Pancreas (tissue), 10 donors: ENCODE data around the gene KIAA1671. TPM values are rescaled to one million over a fixed set of nuclear protein-coding genes. Genes with fewer than 3 reads are reported as not detected.

Experiments used
- ATAC-seq, 4 donors: fragments of 200-7000 bp; cut with Tn5 transposase; one replicate each; pipeline versions ENCODE4 v1.8.0 to v1.9.1; 2020; ENCODE audit warnings: mild to moderate bottlenecking in 4 of 4, moderate library complexity in 4 of 4
- DNase-seq, 6 donors: peaks; one replicate each; pipeline ENCODE4 v3.0.0-alpha.2; 2020
- FAIRE-seq: peaks from 2 replicates; lab custom pipeline; 2012; peaks lifted over from hg19 to GRCh38; lab: Jason Lieb, UNC
- H3K27ac ChIP-seq, 4 donors: fragments of 200-600 bp; sonication (generic); 1 replicate in 3 of 4; 2 replicates in 1 of 4; pipeline versions ENCODE4 v1.5.0 to v1.8.0; 2020
- H3K27me3 ChIP-seq, 4 donors: fragments of 200-600 bp; one replicate each; pipeline ENCODE4 v1.8.0; 2021
- H3K36me3 ChIP-seq, 3 donors: fragments of 200-600 bp; sonication (generic) in 1 of 3; one replicate each; pipeline versions ENCODE4 v1.5.0 to v1.8.0; 2020 to 2021
- H3K4me1 ChIP-seq, 3 donors: fragments of 200-600 bp; one replicate each; pipeline ENCODE4 v1.8.0; 2021
- H3K4me3 ChIP-seq, 4 donors: fragments of 200-600 bp; sonication (generic) in 2 of 4; one replicate each; pipeline versions ENCODE4 v1.5.0 to v1.8.0; 2020 to 2021
- H3K9me3 ChIP-seq, 4 donors: fragments of 200-600 bp; one replicate each; pipeline ENCODE4 v1.8.0; 2021
- CTCF ChIP-seq, 4 donors: fragments of 200-600 bp; sonication (generic) in 3 of 4; IDR thresholded peaks; one replicate each; pipeline versions ENCODE4 v1.5.0 to v1.8.0; 2021; ENCODE audit warnings: antibody characterized with exemption in 4 of 4
- WGBS, 2 donors: extraction: QIAGEN DNeasy Blood & Tissue Kit; methylation state at CpG; one replicate each; pipeline ENCODE4 v1.1.7; 2013; 5-methylcytosine and 5-hydroxymethylcytosine counted together
- intact Hi-C, 3 donors: fragments of 100-400 bp; cut with DNase I; formaldehyde crosslinking; loops; one replicate each; pipeline versions ENCODE4 v1.11.1 to v1.14.2; 2022
- polyA plus RNA-seq, 2 donors: library from polyadenylated mRNA; stranded (reverse); fragments of 200-250 nt; gene quantifications; one replicate each; pipeline ENCODE4 v1.2.3, GENCODE V29; 2013
- total RNA-seq, 6 donors: library from RNA; stranded (reverse); fragmentation: NEBNext Ultra II Directional in 4 of 6; extraction: Animal tissue kit (Norgen Biotek cat#: 25700) in 4 of 6; gene quantifications; one replicate each; pipeline versions ENCODE4 v1.2.1 to v1.2.4, GENCODE V29; 2021 to 2023
- donor health status: healthy with polysubstance abuse.
- donor health status: DM: no; HTN: no; CAD: no; lungs with moderate emphysema.
- donor health status: DM: no; HTN: no; CAD: no.
- donor health status: control.
- donor health status: control.
- donor health status: Bipolar disorder and iron deficiency.
- donor health status: DM: yes; HTN: yes; CAD: no.
- donor health status: DM: no; HTN: no; CAD: no.
- donor health status: DM: no; HTN: no; CAD: no.
- donor health status: DM: yes; HTN: yes; CAD: no.

The KIAA1671 gene
- total and polyA plus RNA-seq, 8 donors: 8.3 to 28.8 (median 19.0) TPM

GRCh38 chr22:25066861-25067435 lies 114.4 kb downstream of the KIAA1671 start:
- no peaks in the 10 kb centered on the region for H3K36me3 ChIP-seq
- no peaks in the 10 kb centered on the region for H3K4me1 ChIP-seq
- WGBS, 2 donors: 90 to 93% methylated on average over 15 of the region's 15 CpGs
- FAIRE-seq: no peak
- intact Hi-C loops: loop anchor here in 1 of 3 donors (10.0 kb wide), 1 partner anchor 302 kb away; no protein-coding TSS in a partner anchor
- no peaks in the 10 kb centered on the region for H3K27me3 ChIP-seq
- no peak for ATAC-seq
- no peak overlapping the region for H3K27ac ChIP-seq
- H3K9me3 ChIP-seq: no peaks in the 10 kb centered on the region
- no peak overlapping the region for H3K4me3 ChIP-seq
- no peak for TF ChIP-seq CTCF (IDR thresholded peaks at IDR 0.05)
- DNase-seq: no peak

- no peak for TF ChIP-seq CTCF (IDR thresholded peaks at IDR 0.05)
- no peak for DNase-seq
- FAIRE-seq: no peak
These were observed 115.4 kb downstream of the KIAA1671 start for GRCh38 chr22:25067851-25068421.

DNA sequence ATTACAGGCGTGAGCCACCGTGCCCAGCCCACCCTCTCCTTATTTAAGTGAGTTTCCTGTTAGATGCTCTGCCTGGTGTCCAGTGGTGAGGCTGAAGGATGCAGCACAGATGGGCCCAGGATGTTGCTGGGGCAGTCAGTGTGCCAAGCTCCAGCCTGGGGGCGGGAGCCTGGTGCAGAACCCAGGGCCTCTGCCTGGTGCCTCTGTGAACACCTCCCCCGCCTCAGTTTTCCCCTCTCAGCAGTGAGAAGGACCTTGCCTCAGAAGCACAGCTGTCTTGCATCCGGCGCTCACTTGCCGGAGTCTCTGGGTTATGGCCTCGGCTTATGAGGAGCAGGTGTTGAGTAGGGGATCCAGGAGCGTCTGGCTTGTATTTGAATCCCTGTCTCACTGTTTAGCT lies 116.2 kb downstream of the KIAA1671 start:
- TF ChIP-seq CTCF (IDR thresholded peaks at IDR 0.05): no peak
- H3K9me3 ChIP-seq: no peaks in the 10 kb centered on the region
- no peaks in the 10 kb centered on the region for H3K36me3 ChIP-seq
- H3K27me3 ChIP-seq: no peaks in the 10 kb centered on the region
- no peak overlapping the region for H3K27ac ChIP-seq
- H3K4me3 ChIP-seq: no peak overlapping the region
- intact Hi-C loops: loop anchor here in 1 of 3 donors (10.0 kb wide), 1 partner anchor 304 kb away; no protein-coding TSS in a partner anchor
- no peak for DNase-seq
- 89 to 97% methylated on average over 9 of the region's 9 CpGs for WGBS, 2 donors
- no peak for FAIRE-seq
- no peaks in the 10 kb centered on the region for H3K4me1 ChIP-seq
- ATAC-seq: no peak

More at GRCh38 chr22:25067851-25068421, 115.4 kb downstream of the KIAA1671 start:
- H3K27ac ChIP-seq: no peak overlapping the region
- H3K9me3 ChIP-seq: no peaks in the 10 kb centered on the region
- H3K4me3 ChIP-seq: no peak overlapping the region
- no peaks in the 10 kb centered on the region for H3K36me3 ChIP-seq
- no peaks in the 10 kb centered on the region for H3K4me1 ChIP-seq
- ATAC-seq: peak; percentile 26 to 44 (median 40)
- H3K27me3 ChIP-seq: no peaks in the 10 kb centered on the region
- WGBS, 2 donors: 89% methylated on average over 18 of the region's 18 CpGs
- intact Hi-C loops: loop anchor here in 1 of 3 donors (10.0 kb wide), 1 partner anchor 303 kb away; no protein-coding TSS in a partner anchor

GRCh38 chr22:25069426-25069757 lies 116.9 kb downstream of the KIAA1671 start:
- H3K4me1 ChIP-seq: no peaks in the 10 kb centered on the region
- DNase-seq (no peak), ATAC-seq (no peak), FAIRE-seq (no peak)
- WGBS, 2 donors: 93 to 96% methylated on average over 5 of the region's 5 CpGs
- TF ChIP-seq CTCF (IDR thresholded peaks at IDR 0.05): no peak
- no peak overlapping the region for H3K27ac ChIP-seq
- H3K27me3 ChIP-seq: no peaks in the 10 kb centered on the region
- intact Hi-C loops: loop anchor here in 1 of 3 donors (10.0 kb wide), 1 partner anchor 305 kb away; no protein-coding TSS in a partner anchor
- no peak overlapping the region for H3K4me3 ChIP-seq
- H3K36me3 ChIP-seq: no peaks in the 10 kb centered on the region
- H3K9me3 ChIP-seq: no peaks in the 10 kb centered on the region
